HepG2 (cell line): ENCODE measurements around the gene SEC14L5. TPM values are rescaled to one million over a fixed set of nuclear protein-coding genes. Genes with fewer than 3 reads are reported as not detected.

Experiments used
- ATAD3A ChIP-seq: sonication (generic); formaldehyde crosslinking; IDR thresholded peaks from 2 replicates; pipeline ENCODE4 v1.4.0; 2020; ENCODE audit warnings: missing genetic modification reagents
- BCL6 ChIP-seq: IDR thresholded peaks from 2 replicates; pipeline ENCODE4 v1.6.1; 2016; ENCODE audit warnings: missing genetic modification reagents, missing compliant biosample characterization
- FOXA1 ChIP-seq, 2 experiments: fragments of 450-650 bp in 1 of 2; sonication (generic) in 1 of 2; formaldehyde crosslinking in 1 of 2; IDR thresholded peaks; 2 replicates each; pipeline versions ENCODE4 v1.4.0 to v1.6.1; 2016 to 2020; ENCODE audit warnings: missing genetic modification reagents in 1 of 2
- FOXK2 ChIP-seq: fragments of 450-650 bp; IDR thresholded peaks from 2 replicates; pipeline ENCODE4 v1.6.1; 2016
- HDAC2 ChIP-seq: sonication (generic); formaldehyde crosslinking; IDR thresholded peaks from 2 replicates; pipeline ENCODE4 v1.4.0; 2020; ENCODE audit warnings: missing genetic modification reagents
- IRX3 ChIP-seq: sonication (generic); formaldehyde crosslinking; IDR thresholded peaks from 2 replicates; pipeline ENCODE4 v1.8.1; 2023; ENCODE audit warnings: mild to moderate bottlenecking, low read depth, missing genetic modification reagents, borderline replicate concordance
- MED1 ChIP-seq: sonication (generic); formaldehyde crosslinking; IDR thresholded peaks from 2 replicates; pipeline ENCODE4 v1.4.0; 2020; ENCODE audit warnings: missing genetic modification reagents
- RAD21 ChIP-seq: fragments of 450-650 bp; formaldehyde crosslinking; IDR thresholded peaks from 2 replicates; pipeline ENCODE4 v1.5.0; 2020; ENCODE audit warnings: mild to moderate bottlenecking
- ZFP36 ChIP-seq: fragments of 150-350 bp; IDR thresholded peaks from 2 replicates; pipeline ENCODE4 v1.6.1; 2018; ENCODE audit warnings: borderline replicate concordance, low read length, low read depth; ENCODE audit not compliant: partially characterized antibody
- ZNF234 ChIP-seq: sonication (generic); formaldehyde crosslinking; conservative IDR thresholded peaks from 2 replicates; pipeline ENCODE4 v1.5.1; 2020; ENCODE audit warnings: mild to moderate bottlenecking, missing genetic modification reagents
- ZNF335 ChIP-seq: sonication (generic); formaldehyde crosslinking; IDR thresholded peaks from 2 replicates; pipeline ENCODE4 v1.4.0; 2020; ENCODE audit warnings: missing genetic modification reagents
- polyA plus RNA-seq, 8 experiments: library from polyadenylated mRNA; depleted of rRNA in 3 of 8; stranded (reverse) in 7 of 8; unstranded in 1 of 8; fragments of >200 nt; fragmentation: Illumina TruSeq in 4 of 8; extraction: Trizol in 4 of 8; gene quantifications; 2 replicates each; pipeline versions ENCODE4 v1.2.1 to v1.2.3, GENCODE V29; 2011 to 2016; ENCODE audit warnings: low read depth in 4 of 8, missing spikeins in 1 of 8, mixed read lengths in 1 of 8; ENCODE audit not compliant: insufficient read depth in 1 of 8
- total RNA-seq, 5 experiments: library from RNA; depleted of rRNA; stranded (reverse); fragments of >200 nt; fragmentation: Illumina TruSeq; extraction: Trizol; gene quantifications; 2 replicates each; pipeline ENCODE4 v1.2.3, GENCODE V29; 2016; ENCODE audit warnings: low read depth in 1 of 5
- TF ChIP-seq, protein P1 (sequence below): sonication (generic); formaldehyde crosslinking; IDR thresholded peaks from 2 replicates; pipeline ENCODE4 v1.4.0; 2020; ENCODE audit warnings: missing genetic modification reagents
- TF ChIP-seq, protein P2 (sequence below): sonication (generic); formaldehyde crosslinking; IDR thresholded peaks from 2 replicates; pipeline ENCODE4 v1.5.0; 2020; ENCODE audit warnings: mild to moderate bottlenecking, missing genetic modification reagents, moderate library complexity
- TF ChIP-seq, protein P3 (sequence below): IDR thresholded peaks from 2 replicates; pipeline ENCODE4 v1.6.1; 2018; ENCODE audit warnings: missing genetic modification reagents
- TF ChIP-seq, protein P4 (sequence below): sonication (generic); formaldehyde crosslinking; IDR thresholded peaks from 2 replicates; pipeline ENCODE4 v1.8.0; 2022; ENCODE audit warnings: missing genetic modification reagents, mild to moderate bottlenecking, moderate library complexity, borderline replicate concordance
- TF ChIP-seq, protein P5 (sequence below): sonication (generic); formaldehyde crosslinking; IDR thresholded peaks from 2 replicates; pipeline ENCODE4 v1.4.0; 2020; ENCODE audit warnings: mild to moderate bottlenecking, missing genetic modification reagents
- TF ChIP-seq, protein P6 (sequence below): sonication (generic); formaldehyde crosslinking; IDR thresholded peaks from 2 replicates; pipeline ENCODE4 v1.5.1; 2020; ENCODE audit warnings: missing genetic modification reagents, mild to moderate bottlenecking, borderline replicate concordance
- TF ChIP-seq, protein P7 (sequence below): IDR thresholded peaks from 2 replicates; pipeline ENCODE4 v1.6.1; 2016; ENCODE audit warnings: missing biosample characterization, missing genetic modification reagents, low read depth

The SEC14L5 gene
- total and polyA plus RNA-seq, 2 of the 13 experiments (the other 11 are each of a cell fraction or from before 2014, with no cell fraction given) = 0.40 to 0.42 TPM

DNA sequence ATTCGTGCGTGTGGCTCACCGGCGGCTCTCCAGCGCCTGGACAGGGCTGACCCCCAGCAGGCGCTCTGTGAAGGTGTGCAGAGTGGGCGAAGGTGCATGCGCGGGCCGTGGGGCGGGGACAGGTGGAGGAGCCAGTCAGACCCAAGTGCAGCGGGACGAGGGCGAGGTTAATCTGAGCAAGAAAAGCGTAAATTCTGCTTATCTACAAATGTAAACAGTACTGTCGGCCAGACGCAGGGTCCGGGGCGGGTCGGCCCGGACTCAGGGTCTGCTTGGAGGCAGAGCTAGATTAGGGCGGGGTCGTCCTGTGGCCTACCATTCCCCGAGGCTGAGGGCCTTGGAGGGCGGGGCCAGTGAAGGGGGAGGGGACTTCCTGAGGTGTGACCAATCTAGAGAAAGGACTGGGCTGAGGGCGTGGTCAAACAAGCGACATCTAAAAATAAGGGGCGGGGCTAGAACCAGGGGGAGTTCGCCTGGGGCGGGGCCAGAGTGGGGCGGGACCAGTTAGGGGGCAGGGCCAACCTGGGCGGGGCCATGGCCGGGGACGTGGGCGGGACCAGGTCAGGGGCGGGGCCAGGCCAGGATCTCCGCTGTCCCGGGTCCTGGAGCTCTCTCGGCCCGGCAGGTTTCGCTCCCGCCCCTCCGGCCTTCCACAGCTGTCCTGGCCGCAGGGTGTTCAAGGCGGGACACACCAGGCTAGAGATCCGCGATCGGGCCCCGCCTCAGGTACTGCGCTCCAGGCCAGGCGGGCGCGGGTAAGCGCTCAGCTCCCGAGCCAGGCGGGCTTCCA is at the start of gene SEC14L5 (continued):
- TF ChIP-seq, protein P1, sequence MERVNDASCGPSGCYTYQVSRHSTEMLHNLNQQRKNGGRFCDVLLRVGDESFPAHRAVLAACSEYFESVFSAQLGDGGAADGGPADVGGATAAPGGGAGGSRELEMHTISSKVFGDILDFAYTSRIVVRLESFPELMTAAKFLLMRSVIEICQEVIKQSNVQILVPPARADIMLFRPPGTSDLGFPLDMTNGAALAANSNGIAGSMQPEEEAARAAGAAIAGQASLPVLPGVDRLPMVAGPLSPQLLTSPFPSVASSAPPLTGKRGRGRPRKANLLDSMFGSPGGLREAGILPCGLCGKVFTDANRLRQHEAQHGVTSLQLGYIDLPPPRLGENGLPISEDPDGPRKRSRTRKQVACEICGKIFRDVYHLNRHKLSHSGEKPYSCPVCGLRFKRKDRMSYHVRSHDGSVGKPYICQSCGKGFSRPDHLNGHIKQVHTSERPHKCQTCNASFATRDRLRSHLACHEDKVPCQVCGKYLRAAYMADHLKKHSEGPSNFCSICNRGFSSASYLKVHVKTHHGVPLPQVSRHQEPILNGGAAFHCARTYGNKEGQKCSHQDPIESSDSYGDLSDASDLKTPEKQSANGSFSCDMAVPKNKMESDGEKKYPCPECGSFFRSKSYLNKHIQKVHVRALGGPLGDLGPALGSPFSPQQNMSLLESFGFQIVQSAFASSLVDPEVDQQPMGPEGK (CRISPR knock-in tag) = peak; percentile 37; the same call in 1 of the 2 replicates
- TF ChIP-seq, protein P2, sequence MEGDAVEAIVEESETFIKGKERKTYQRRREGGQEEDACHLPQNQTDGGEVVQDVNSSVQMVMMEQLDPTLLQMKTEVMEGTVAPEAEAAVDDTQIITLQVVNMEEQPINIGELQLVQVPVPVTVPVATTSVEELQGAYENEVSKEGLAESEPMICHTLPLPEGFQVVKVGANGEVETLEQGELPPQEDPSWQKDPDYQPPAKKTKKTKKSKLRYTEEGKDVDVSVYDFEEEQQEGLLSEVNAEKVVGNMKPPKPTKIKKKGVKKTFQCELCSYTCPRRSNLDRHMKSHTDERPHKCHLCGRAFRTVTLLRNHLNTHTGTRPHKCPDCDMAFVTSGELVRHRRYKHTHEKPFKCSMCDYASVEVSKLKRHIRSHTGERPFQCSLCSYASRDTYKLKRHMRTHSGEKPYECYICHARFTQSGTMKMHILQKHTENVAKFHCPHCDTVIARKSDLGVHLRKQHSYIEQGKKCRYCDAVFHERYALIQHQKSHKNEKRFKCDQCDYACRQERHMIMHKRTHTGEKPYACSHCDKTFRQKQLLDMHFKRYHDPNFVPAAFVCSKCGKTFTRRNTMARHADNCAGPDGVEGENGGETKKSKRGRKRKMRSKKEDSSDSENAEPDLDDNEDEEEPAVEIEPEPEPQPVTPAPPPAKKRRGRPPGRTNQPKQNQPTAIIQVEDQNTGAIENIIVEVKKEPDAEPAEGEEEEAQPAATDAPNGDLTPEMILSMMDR (CRISPR knock-in tag) = peak; percentile 61
- TF ChIP-seq ZNF234 (CRISPR knock-in tag) (no peak), HDAC2 (CRISPR knock-in tag) (peak; percentile 67), ZFP36 (no peak), BCL6 (CRISPR knock-in tag) (peak; percentile 59), IRX3 (CRISPR knock-in tag) (no peak), ATAD3A (CRISPR knock-in tag) (no peak), FOXA1 (IDR thresholded peaks at IDR 0.05) (no peak), FOXA1 (CRISPR knock-in tag; IDR thresholded peaks at IDR 0.05) (peak; percentile 93), RAD21 (peak; percentile 41; the same call in 1 of the 2 replicates), MED1 (CRISPR knock-in tag) (peak; percentile 54; the same call in 1 of the 2 replicates), ZNF335 (no peak), FOXK2 (peak; percentile 50)
- TF ChIP-seq, protein P3, sequence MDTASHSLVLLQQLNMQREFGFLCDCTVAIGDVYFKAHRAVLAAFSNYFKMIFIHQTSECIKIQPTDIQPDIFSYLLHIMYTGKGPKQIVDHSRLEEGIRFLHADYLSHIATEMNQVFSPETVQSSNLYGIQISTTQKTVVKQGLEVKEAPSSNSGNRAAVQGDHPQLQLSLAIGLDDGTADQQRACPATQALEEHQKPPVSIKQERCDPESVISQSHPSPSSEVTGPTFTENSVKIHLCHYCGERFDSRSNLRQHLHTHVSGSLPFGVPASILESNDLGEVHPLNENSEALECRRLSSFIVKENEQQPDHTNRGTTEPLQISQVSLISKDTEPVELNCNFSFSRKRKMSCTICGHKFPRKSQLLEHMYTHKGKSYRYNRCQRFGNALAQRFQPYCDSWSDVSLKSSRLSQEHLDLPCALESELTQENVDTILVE = peak; percentile 33; the same call in 1 of the 2 replicates
- TF ChIP-seq, protein P4, sequence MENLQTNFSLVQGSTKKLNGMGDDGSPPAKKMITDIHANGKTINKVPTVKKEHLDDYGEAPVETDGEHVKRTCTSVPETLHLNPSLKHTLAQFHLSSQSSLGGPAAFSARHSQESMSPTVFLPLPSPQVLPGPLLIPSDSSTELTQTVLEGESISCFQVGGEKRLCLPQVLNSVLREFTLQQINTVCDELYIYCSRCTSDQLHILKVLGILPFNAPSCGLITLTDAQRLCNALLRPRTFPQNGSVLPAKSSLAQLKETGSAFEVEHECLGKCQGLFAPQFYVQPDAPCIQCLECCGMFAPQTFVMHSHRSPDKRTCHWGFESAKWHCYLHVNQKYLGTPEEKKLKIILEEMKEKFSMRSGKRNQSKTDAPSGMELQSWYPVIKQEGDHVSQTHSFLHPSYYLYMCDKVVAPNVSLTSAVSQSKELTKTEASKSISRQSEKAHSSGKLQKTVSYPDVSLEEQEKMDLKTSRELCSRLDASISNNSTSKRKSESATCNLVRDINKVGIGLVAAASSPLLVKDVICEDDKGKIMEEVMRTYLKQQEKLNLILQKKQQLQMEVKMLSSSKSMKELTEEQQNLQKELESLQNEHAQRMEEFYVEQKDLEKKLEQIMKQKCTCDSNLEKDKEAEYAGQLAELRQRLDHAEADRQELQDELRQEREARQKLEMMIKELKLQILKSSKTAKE (CRISPR knock-in tag) = peak; percentile 29; the same call in 1 of the 2 replicates
- TF ChIP-seq, protein P5, sequence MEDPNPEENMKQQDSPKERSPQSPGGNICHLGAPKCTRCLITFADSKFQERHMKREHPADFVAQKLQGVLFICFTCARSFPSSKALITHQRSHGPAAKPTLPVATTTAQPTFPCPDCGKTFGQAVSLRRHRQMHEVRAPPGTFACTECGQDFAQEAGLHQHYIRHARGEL (CRISPR knock-in tag) = 0 out of 2 replicates have a peak, but pooled peaks have one; percentile 67
- TF ChIP-seq, protein P6, sequence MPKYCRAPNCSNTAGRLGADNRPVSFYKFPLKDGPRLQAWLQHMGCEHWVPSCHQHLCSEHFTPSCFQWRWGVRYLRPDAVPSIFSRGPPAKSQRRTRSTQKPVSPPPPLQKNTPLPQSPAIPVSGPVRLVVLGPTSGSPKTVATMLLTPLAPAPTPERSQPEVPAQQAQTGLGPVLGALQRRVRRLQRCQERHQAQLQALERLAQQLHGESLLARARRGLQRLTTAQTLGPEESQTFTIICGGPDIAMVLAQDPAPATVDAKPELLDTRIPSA (CRISPR knock-in tag) = no peak
- TF ChIP-seq, protein P7, sequence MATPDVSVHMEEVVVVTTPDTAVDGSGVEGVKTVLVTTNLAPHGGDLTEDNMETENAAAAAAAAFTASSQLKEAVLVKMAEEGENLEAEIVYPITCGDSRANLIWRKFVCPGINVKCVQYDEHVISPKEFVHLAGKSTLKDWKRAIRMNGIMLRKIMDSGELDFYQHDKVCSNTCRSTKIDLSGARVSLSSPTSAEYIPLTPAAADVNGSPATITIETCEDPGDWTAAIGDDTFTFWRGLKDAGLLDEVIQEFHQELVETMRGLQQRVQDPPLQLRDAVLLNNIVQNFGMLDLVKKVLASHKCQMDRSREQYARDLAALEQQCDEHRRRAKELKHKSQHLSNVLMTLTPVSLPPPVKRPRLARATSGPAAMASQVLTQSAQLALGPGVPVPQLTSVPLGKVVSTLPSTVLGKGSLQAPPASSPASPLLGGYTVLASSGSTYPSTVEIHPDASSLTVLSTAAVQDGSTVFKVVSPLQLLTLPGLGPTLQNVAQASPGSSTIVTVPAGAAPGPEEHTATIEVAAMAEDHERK = 0 out of 2 replicates have a peak, but pooled peaks have one; percentile 15
